Inflammatory macrophage (primary cell): Measurements from ENCODE around the gene CCDC61.

ENCODE experiments used
- DNase-seq, 2 donors: peaks; one replicate each; pipeline ENCODE4 v3.0.0-alpha.2; 2020 to 2022
- total RNA-seq, 18 experiments: gene quantifications; one replicate each; lab custom pipeline; 2026; ENCODE audit warnings: mixed read lengths in 6 of 18, inconsistent platforms in 2 of 18; lab: John Stamatoyannopoulos, UW

The CCDC61 gene, protein sequence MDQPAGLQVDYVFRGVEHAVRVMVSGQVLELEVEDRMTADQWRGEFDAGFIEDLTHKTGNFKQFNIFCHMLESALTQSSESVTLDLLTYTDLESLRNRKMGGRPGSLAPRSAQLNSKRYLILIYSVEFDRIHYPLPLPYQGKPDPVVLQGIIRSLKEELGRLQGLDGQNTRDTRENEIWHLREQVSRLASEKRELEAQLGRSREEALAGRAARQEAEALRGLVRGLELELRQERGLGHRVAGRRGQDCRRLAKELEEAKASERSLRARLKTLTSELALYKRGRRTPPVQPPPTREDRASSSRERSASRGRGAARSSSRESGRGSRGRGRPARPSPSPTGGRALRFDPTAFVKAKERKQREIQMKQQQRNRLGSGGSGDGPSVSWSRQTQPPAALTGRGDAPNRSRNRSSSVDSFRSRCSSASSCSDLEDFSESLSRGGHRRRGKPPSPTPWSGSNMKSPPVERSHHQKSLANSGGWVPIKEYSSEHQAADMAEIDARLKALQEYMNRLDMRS
- total RNA-seq = 1.4 to 8.7 (median 5.1) reads per million in 18 experiments

DNA sequence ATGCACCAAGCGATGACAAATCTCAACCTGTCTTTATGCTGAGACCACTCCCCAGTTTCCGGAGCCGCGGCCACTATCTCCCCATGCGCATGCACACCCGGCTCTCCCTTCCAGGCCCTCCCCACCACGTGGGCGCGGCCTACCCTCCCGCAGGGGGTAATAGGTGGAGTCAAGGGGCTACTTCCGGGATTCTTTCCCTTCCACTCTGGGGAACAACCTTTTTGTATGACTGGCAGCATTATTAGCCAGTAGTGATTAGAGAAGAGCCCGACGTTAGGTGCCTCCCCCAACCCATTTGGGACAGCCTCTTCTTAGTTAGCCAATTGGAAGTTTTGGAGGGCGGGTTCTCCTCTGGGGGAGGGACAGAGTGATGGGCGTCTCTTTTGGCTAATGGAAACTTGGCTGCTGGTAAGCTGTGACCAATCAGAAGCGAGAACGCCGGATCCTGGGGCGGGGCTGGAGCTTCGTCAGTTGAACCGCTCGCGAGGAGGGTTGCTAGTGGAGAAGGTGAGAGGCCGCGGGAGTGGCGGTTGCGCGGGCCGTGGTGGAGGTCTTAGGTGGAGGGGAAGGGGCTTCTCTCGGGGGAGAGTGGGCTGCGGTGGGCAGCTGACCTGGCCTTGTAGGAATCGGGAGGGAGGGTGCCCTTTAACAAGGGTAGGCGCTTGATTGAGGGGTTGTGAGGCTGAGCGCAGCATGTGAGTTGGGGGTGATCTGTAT is at the start of gene CCDC61:
Gene CCDC61 (plus strand): TSS at position 470 of the 717 bp plus-strand sequence. CDS start 7,552 bp downstream, outside the sequence.
- DNase-seq = peak; percentile 99 to 100

GRCh38 chr19:45947926-45948325 is 47.3 kb upstream of the CCDC61 start:
- DNase-seq = no peak

DNA sequence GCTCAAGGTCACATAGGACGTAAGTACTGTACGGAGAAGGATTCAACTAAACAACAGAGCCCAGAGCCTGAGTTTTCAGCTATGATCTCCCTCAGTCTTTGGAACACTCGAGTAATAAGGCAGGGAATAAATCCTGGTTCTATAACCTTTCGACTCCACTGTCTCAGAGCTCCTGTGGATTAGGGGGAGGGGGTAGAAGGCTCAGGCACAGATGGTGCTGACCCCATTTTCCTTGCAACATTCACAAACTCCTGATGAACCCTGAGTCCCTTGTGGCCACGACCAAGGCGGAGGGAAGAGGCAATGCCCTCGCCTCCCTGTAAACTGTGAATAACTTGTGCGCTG is 43.0 kb upstream of the CCDC61 start:
- no peak for DNase-seq

GRCh38 chr19:45952686-45953505 is 42.4 kb upstream of the CCDC61 start:
- DNase-seq = peak; percentile 12 to 30

- no peak for DNase-seq
Observed at GRCh38 chr19:45953676-45954075, 41.6 kb upstream of the CCDC61 start.

GRCh38 chr19:45954156-45954555 is 41.1 kb upstream of the CCDC61 start:
- no peak for DNase-seq

- DNase-seq = no peak
Observed at GRCh38 chr19:45955905-45956608, 39.2 kb upstream of the CCDC61 start.

DNA sequence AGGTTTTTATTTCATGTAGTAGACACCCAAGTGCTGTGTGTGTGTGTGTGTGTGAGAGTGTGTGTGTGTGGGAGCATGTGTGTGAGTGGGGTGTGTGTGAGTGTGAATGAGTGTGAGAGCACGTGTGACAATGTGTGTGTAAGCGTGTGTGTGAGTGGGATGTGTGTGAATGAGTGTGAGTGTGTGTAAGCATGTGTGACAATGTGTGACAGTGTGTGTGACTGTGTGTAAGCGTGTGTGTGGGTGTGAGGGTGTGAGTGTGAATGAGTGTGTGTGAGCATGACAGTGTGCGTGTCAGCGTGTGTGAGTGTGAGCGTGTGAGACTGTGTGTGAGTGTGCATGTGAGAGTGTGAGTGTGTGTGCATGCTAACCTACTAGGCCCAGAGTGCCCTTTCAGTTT is 36.9 kb upstream of the CCDC61 start:
- DNase-seq = no peak

DNA sequence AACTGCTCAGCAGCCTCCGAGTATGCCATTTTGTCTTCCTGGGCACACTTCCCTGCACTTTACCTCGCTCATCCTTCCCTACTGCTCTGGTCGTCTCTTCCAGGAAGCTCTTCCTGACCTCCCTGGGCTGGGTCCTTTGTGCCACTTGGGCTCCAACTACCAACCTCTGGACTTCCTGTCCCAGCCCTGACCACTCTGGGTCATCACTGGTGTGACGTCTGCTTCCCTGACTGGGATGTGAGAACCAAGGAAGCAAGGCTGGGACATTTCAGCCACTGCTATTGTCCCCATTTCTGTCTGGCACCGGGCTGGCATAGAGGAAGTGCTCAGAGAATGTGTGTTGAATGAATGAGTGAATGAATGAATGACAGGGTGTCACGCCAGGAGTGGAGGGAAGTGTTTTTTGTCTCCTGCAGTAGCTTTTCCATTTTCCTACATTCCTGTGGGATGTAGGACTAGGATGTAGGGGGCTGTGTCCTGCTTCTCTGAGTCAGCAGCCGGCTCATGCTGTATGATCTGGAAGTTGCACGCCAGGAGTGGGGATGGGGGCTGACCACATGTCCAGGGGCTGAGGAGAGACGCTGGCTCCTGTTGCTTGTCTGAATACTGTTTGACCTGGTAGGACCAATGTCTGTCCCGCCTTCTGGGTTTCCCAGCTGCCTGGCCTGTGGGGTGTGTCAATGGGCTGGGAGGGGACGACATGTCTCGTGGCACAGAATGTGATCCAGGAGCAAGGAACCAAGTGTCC is 36.3 kb upstream of the CCDC61 start:
- no peak for DNase-seq

DNA sequence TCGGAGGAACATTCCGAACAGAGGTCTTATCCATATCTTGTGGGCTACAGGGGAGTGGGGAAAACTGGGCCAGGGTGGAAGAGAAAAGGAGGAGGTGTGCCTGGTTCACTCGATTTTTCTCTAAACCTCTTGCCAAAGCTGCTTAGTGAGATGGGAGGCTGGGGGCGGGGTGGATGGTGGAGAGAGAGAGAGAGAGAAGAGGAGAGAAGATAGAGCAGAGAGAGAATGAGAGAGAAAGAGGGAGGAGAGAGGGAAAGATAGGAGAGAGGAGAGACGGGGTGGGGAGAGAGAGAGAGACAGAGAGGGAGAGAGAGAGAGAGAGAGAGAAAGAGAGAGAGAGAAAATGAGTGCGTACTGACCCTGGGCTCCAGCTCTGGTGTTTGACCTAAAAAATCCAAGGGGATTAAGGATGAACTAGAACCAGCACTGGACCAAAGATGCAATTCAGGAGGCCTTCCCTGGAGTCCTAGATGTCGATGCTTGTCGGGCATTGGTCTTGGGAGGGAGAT is 35.7 kb upstream of the CCDC61 start:
- DNase-seq = no peak

DNA sequence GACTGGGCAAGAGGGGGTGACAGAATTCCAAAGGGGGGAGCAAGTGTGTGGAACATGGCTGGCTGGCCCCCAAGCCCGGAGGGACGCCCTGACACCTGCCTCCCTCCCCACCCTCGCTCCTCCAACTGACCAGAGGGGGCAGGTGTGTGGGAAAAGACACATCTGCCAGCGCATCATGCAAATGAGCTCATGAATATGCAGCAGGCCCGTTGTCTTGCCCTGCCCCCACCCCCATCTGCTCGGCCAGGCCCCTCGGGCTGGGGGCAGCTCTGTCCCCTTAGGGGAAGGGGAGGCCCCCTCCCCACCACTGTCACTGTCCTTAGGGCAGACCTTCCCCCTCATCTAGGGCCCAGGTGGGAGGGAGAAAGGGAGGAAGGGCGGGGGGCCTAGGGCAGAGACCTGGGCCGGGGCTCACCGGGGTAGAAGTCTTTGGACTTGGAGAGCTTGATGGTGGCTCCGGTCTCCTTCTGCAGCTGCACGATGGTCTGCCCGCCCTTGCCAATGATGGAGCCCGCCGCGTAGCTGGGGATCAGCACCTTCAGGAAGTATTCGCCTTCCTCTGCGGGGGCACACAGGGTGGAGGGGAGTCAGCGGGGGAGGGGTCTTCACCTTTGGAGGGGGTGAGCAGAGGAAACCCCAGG is 34.6 kb upstream of the CCDC61 start:
- no peak for DNase-seq

GRCh38 chr19:45962021-45962420 is 33.2 kb upstream of the CCDC61 start:
- no peak for DNase-seq

DNA sequence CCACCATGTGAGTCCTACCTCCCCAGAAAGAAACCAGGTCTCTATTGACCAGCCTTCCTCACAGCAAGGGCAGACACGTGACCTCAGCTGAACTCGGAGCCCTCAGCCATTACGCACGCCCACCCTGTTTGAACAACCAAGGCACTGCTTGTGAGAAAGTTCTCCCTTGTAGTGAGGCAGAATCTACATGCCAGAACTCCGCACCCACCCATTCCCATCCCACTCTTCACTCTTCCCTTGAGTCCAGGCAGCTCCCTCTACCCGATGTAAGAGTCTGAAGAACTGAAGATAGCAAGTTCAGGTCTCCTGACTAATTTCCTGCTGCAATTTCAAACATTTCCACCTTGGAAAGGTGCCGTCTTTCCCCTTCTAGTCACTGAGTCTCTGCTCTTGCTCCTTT is 28.0 kb upstream of the CCDC61 start:
- no peak for DNase-seq

DNA sequence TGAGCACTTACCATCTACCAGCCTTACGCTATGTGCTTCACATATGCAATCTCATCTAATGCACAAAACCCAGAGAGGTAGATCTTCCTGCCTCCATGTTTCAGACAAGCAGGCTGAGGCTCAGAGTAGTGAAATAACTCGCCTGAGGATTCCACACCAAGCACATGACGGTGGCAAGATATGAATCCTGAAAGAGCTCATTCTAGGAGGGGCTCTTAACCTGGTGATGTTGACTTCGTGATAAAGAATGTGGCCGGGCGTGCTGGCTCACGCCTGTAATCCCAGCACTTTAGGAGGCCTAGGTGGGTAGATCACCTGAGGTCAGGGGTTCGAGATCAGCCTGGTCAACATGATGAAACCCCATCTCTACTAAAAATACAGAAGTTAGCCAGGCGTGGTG is 26.6 kb upstream of the CCDC61 start:
- DNase-seq = no peak

DNA sequence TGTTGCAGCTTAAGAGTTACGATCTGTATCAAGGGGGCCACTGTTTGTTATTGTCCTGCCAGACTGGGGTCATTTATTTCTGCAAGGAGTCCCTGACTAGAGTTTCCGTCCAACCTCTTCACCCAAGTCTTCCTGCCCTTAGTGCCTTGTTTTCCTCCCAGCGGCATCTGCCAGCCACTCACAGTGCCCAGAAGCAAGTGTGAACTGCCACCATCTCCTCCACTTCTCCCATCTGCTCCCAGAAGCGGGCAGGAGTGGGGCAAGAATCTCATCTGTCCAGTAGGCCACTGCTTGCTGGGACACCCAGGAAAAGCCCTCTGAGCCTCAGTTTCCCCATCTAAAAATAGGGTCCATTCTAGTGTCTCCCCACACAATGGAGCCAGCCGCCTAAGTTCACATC is 25.6 kb upstream of the CCDC61 start:
- no peak for DNase-seq

GRCh38 chr19:45971260-45971902 is 23.9 kb upstream of the CCDC61 start:
- no peak for DNase-seq

DNA sequence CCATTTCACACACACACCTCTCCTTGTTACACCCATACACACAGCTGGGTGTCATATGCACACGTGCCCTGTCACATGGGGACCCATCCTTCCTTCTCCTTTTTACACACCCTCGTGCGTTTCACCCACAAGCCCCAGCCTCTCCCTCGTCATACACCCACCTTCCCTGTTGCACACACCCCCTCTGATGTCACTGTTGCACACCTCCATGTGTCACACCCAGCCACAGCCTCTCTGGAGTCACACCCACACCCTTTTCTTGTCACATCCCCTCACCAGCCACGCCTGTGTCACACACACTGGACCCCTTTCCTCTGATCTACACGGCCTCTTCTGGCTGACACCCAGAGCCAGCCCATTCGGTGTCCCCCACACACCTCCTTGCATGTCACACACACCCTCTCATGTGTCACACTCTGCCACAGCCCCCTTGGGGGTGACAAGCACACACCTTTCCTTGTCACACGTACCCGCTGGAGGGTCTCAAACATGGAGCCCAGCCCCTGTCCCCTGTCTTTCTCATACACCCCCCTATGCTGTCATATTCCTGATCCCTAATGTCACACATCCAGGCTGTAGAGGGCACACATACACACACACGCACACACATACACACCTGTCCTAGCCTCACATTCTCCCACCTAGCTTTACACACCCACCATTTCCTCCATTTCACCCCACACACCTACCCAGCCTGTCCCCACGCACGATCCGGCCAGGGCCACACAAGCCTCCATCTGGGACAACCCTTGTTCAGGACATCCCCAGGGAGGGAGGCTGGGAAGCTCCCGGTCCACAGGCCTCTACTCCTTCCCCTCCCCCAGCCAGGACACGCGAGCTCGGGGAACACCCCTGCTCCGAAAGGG is 23.0 kb upstream of the CCDC61 start:
- peak; percentile 35 to 57 for DNase-seq

DNA sequence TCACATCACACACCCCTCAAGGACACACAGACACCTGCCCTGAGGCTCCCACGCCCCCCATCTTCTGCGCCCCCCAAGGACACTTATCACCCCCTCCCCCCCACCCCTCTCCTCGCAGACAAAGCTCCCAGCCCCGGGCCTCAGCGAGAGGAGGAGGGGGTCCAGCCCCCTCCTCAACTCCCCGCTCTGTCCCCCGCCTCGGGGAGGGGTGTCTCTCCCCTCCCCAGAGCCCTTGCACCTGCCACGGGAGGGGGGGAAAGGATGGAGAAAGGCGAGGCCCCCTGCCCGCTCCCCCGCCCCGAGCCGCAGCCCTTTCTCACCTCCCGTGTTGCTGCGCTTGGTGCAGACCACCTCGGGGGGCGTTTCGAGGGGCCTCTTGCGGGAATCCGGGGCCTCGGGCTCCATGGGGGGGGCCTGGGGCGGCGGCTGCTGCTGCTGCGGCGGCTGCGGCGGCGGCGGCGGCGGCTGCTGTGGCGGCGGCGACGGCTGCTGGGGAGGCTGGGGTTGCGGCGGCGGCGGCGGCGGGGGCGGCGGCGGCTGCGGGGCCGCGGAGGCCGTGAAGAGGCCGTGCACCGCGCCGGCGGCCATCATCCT is 22.2 kb upstream of the CCDC61 start:
- DNase-seq = no peak
